Superior temporal gyrus (tissue), 1 donor: ENCODE data around the gene MRGPRX3.

Source experiments
- DNase-seq: peaks from one replicate; pipeline ENCODE4 v3.0.0-alpha.2; 2016; ENCODE audit errors: extremely low spot score

Gene MRGPRX3

GRCh38 chr11:18168372-18168771, 36.0 kb downstream of the MRGPRX3 start:
- DNase-seq = no peak

DNA sequence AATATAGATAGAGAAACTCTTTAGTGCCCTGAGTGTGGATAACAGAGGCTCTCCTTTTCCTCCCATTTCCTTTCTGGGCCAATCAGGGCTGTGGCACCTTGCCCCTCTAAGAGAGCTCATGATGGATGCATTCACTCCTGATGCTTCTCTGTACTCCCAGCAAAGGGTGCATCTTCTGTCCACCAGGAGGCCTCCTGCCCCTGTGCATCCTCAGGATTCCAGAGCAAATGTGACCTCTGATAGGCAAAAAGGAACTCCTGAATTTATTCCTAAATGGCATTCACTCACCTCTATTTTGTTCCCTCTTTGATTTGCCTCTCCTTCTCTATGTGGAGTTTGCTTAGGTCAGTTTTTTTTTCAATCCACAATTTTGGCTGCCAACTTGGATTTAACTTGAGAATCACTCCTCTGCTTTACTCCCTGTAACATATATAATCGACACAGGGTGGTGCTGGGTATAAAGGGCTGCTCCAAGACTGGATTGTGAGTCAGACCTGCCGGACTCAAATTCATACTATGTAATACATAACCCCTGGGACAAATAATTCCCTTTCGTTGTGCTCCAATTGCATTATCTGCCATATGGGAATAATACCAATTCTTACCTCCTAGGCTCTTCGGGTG, 39.1 kb downstream of the MRGPRX3 start:
- DNase-seq = no peak

- DNase-seq = no peak
Measured at GRCh38 chr11:18172666-18173065, 40.3 kb downstream of the MRGPRX3 start, which contains the start of gene MRGPRX4. Gene MRGPRX4, plus strand, starts transcription at chr11:18172837. Its CDS starts 420 bp downstream, at chr11:18173257.

- DNase-seq = no peak
Measured at GRCh38 chr11:18173225-18173866, 41.0 kb downstream of the MRGPRX3 start.
